Fibroblast of skin of back (primary cell): Measurements from ENCODE around the gene RNU6-8.

ENCODE experiments used
- DNase-seq: peaks from one replicate; pipeline ENCODE4 v3.0.0-alpha.2; 2013

RNU6-8 gene

GRCh38 chr14:32203928-32204357 lies 874 bp upstream of the RNU6-8 start:
- DNase-seq = peak; percentile 9

GRCh38 chr14:32202491-32202997 lies 525 bp downstream of the RNU6-8 start:
- DNase-seq = no peak

GRCh38 chr14:32201816-32202490 lies 1.1 kb downstream of the RNU6-8 start, which contains the start of gene RNU6-7:
TSS of gene RNU6-7 (plus strand) at chr14:32202045.
- no peak for DNase-seq

- peak; percentile 46 for DNase-seq
Observed at GRCh38 chr14:32201193-32201815, 1.8 kb downstream of the RNU6-8 start.

- DNase-seq = no peak
Observed at GRCh38 chr14:32200368-32201192, 2.5 kb downstream of the RNU6-8 start.

GRCh38 chr14:32197919-32198318 lies 5.2 kb downstream of the RNU6-8 start:
- DNase-seq = no peak

- no peak for DNase-seq
Observed at GRCh38 chr14:32195636-32196035, 7.4 kb downstream of the RNU6-8 start.

- DNase-seq = no peak
Observed at GRCh38 chr14:32193532-32193931, 9.5 kb downstream of the RNU6-8 start.

- DNase-seq = no peak
Observed at GRCh38 chr14:32192712-32193373, 10.2 kb downstream of the RNU6-8 start.

GRCh38 chr14:32190673-32191072 lies 12.4 kb downstream of the RNU6-8 start:
- DNase-seq = peak; percentile 45

GRCh38 chr14:32189811-32190210 lies 13.3 kb downstream of the RNU6-8 start:
- no peak for DNase-seq

- DNase-seq = no peak
Observed at GRCh38 chr14:32186248-32186647, 16.8 kb downstream of the RNU6-8 start.

GRCh38 chr14:32185097-32185496 lies 18.0 kb downstream of the RNU6-8 start:
- no peak for DNase-seq

- DNase-seq = no peak
Observed at GRCh38 chr14:32183151-32184058, 19.7 kb downstream of the RNU6-8 start.

GRCh38 chr14:32171469-32171868 lies 31.6 kb downstream of the RNU6-8 start:
- no peak for DNase-seq

- no peak for DNase-seq
Observed at GRCh38 chr14:32169191-32169590, 33.9 kb downstream of the RNU6-8 start.

- DNase-seq = no peak
Observed at GRCh38 chr14:32167907-32168306, 35.2 kb downstream of the RNU6-8 start.

- no peak for DNase-seq
Observed at GRCh38 chr14:32166924-32167323, 36.1 kb downstream of the RNU6-8 start.

GRCh38 chr14:32166029-32166428 lies 37.0 kb downstream of the RNU6-8 start:
- DNase-seq = no peak
